B cell (primary cell): ENCODE measurements around the gene SLC43A1. TPM values are rescaled to one million over a fixed set of nuclear protein-coding genes. Genes with fewer than 3 reads are reported as not detected.

Experiments used
- ATAC-seq: fragments of 200-7000 bp; cut with Tn5 transposase; one replicate; pipeline ENCODE4 v1.10.0; 2021; ENCODE audit warnings: low read depth, mild to moderate bottlenecking, moderate number of reproducible peaks, moderate library complexity
- CTCF ChIA-PET: fragments of 350-600 bp; sonication (Branson Sonifier 250); formaldehyde crosslinking; loops from one replicate; lab custom pipeline; 2021; ENCODE audit warnings: antibody characterized with exemption, inconsistent platforms; lab: Charles Lee
- POLR2A ChIA-PET: fragments of 350-600 bp; sonication (Branson Sonifier 250); formaldehyde crosslinking; loops from one replicate; lab custom pipeline; 2021; ENCODE audit warnings: antibody characterized with exemption; lab: Charles Lee
- DNase-seq: peaks from one replicate; pipeline ENCODE4 v3.0.0; 2013
- H2AFZ ChIP-seq: 2 replicates; pipeline ENCODE4 v1.6.1; 2012; ENCODE audit warnings: mild to moderate bottlenecking, low read depth, low read length; ENCODE audit not compliant: insufficient read depth, poor library complexity, severe bottlenecking
- H3K27ac ChIP-seq, 2 donors: 1 replicate in 1 of 2; 2 replicates in 1 of 2; pipeline ENCODE4 v1.5.1; 2012 to 2013; ENCODE audit warnings: low read length in 2 of 2, mild to moderate bottlenecking in 2 of 2, moderate library complexity in 1 of 2
- H3K27me3 ChIP-seq, 4 experiments: fragments of 200-600 bp in 1 of 4; sonication (generic) in 1 of 4; replicated peaks in 1 of 4; 1 replicate in 2 of 4; 2 replicates in 2 of 4; pipeline versions ENCODE4 v1.6.1 to v1.7.0; 2013 to 2016; ENCODE audit warnings: low read length in 3 of 4, mild to moderate bottlenecking in 2 of 4, mixed read lengths in 1 of 4, moderate library complexity in 1 of 4; ENCODE audit not compliant: insufficient read depth in 4 of 4, control insufficient read depth in 3 of 4; ENCODE audit errors: control extremely low read depth in 1 of 4
- H3K36me3 ChIP-seq, 2 experiments: replicated peaks in 1 of 2; 1 replicate in 1 of 2; 2 replicates in 1 of 2; pipeline versions ENCODE4 v1.6.1 to v1.7.1; 2013; ENCODE audit warnings: low read length in 1 of 2; ENCODE audit not compliant: insufficient read depth in 2 of 2, control insufficient read depth in 1 of 2; ENCODE audit errors: control extremely low read depth in 1 of 2, extremely low read depth in 1 of 2
- H3K4me1 ChIP-seq, 2 donors: fragments of 200-600 bp in 1 of 2; sonication (generic) in 1 of 2; 1 replicate in 1 of 2; 2 replicates in 1 of 2; pipeline versions ENCODE4 v1.5.1 to v1.6.1; 2013 to 2017; ENCODE audit warnings: low read length in 2 of 2; ENCODE audit not compliant: control insufficient read depth in 2 of 2, insufficient read depth in 2 of 2
- H3K4me2 ChIP-seq: replicated peaks from 2 replicates; pipeline ENCODE3; 2012; ENCODE audit warnings: mild to moderate bottlenecking, low read depth, low read length; ENCODE audit not compliant: poor library complexity, severe bottlenecking
- H3K4me3 ChIP-seq, 5 experiments: fragments of 200-600 bp in 1 of 5; sonication (generic) in 1 of 5; 1 replicate in 3 of 5; 2 replicates in 2 of 5; pipeline versions ENCODE4 v1.5.1 to v1.7.0; 2011 to 2016; ENCODE audit warnings: low read length in 4 of 5, mild to moderate bottlenecking in 4 of 5, low read depth in 2 of 5, control low read depth in 1 of 5, moderate library complexity in 1 of 5; ENCODE audit not compliant: insufficient read depth in 1 of 5; ENCODE audit errors: control extremely low read depth in 1 of 5, extremely low read depth in 1 of 5
- H3K79me2 ChIP-seq: fragments of 200-600 bp; sonication (generic); one replicate; pipeline ENCODE4 v1.6.0; 2016; ENCODE audit warnings: low read length; ENCODE audit not compliant: control insufficient read depth, insufficient read depth
- H3K9ac ChIP-seq: fragments of 200-600 bp; sonication (generic); 2 replicates; pipeline ENCODE4 v1.6.1; 2017; ENCODE audit warnings: mild to moderate bottlenecking, low read length, moderate library complexity
- H3K9me3 ChIP-seq, 3 donors: one replicate each; pipeline versions ENCODE4 v1.6.1 to v1.7.1; 2013; ENCODE audit warnings: low read length in 2 of 3; ENCODE audit not compliant: control insufficient read depth in 2 of 3, insufficient read depth in 1 of 3; ENCODE audit errors: control extremely low read depth in 1 of 3
- H4K20me1 ChIP-seq: 2 replicates; pipeline ENCODE4 v1.6.0; 2012; ENCODE audit warnings: mild to moderate bottlenecking, low read length; ENCODE audit not compliant: insufficient read depth, control insufficient read depth, poor library complexity, severe bottlenecking
- H3K27ac Mint-ChIP-seq: one replicate; pipeline ENCODE4 v1.8.0; 2021; ENCODE audit warnings: mixed read lengths
- H3K27me3 Mint-ChIP-seq: one replicate; pipeline ENCODE4 v1.8.0; 2021; ENCODE audit warnings: mixed read lengths
- H3K4me1 Mint-ChIP-seq: one replicate; pipeline ENCODE4 v1.8.0; 2021; ENCODE audit warnings: mixed read lengths
- H3K4me3 Mint-ChIP-seq: one replicate; pipeline ENCODE4 v1.8.0; 2021; ENCODE audit warnings: mixed read lengths
- H3K9me3 Mint-ChIP-seq: one replicate; pipeline ENCODE4 v1.8.0; 2022; ENCODE audit warnings: mixed read lengths; ENCODE audit not compliant: insufficient read depth
- EZH2 ChIP-seq: IDR thresholded peaks from 2 replicates; pipeline ENCODE4 v1.6.1; 2012; ENCODE audit warnings: borderline replicate concordance, low read depth, mild to moderate bottlenecking, moderate library complexity, low read length; ENCODE audit not compliant: insufficient read depth, poor library complexity, severe bottlenecking
- WGBS: methylation state at CpG from one replicate; pipeline ENCODE4 v1.1.5; 2013; ENCODE audit warnings: missing lambda C conversion rate; ENCODE audit not compliant: insufficient coverage; 5-methylcytosine and 5-hydroxymethylcytosine counted together
- intact Hi-C: fragments of 100-400 bp; cut with micrococcal nuclease; formaldehyde crosslinking; loops from one replicate; pipeline ENCODE4 v1.10.0; 2022
- polyA plus RNA-seq: library from polyadenylated mRNA; depleted of rRNA; stranded (reverse); fragments of >200 nt; gene quantifications from 2 replicates; pipeline ENCODE4 v1.2.3, GENCODE V29; 2012
- total RNA-seq, 2 donors: library from RNA; stranded (reverse); fragments of 120-200 nt in 1 of 2; gene quantifications; 1 replicate in 1 of 2; 2 replicates in 1 of 2; pipeline versions ENCODE4 v1.2.3 to v1.2.4, GENCODE V29; 2013 to 2022
- TF ChIP-seq, protein P1 (sequence below): fragments of 200-600 bp; IDR thresholded peaks from one replicate; pipeline ENCODE4 v1.8.0; 2022; ENCODE audit warnings: antibody characterized with exemption, mild to moderate bottlenecking

SLC43A1 gene
- total and polyA plus RNA-seq, 2 donors (not counting 1 experiment from before 2014, with no cell fraction given) = 3.7 to 6.4 TPM

- Histone ChIP-seq H3K27me3 (peaks cover 0 to 31% (median 3%) of the 10 kb centered on the region in 4 experiments), H2AFZ (no peak overlapping the region), H3K4me2 (no peak overlapping the region), H4K20me1 (no peaks in the 10 kb centered on the region), H3K27ac (no peak overlapping the region), H3K9me3 (no peaks in the 10 kb centered on the region), H3K9ac (no peak overlapping the region), H3K4me1 (peaks cover 30 to 31% of the 10 kb centered on the region in 2 donors), H3K79me2 (no peaks in the 10 kb centered on the region), H3K36me3 (no peaks in the 10 kb centered on the region), H3K4me3 (no peak overlapping the region)
- intact Hi-C loops = no loop called here
- H3K9me3 Mint-ChIP-seq = no peaks in the 10 kb centered on the region
- no peak for TF ChIP-seq EZH2
- TF ChIP-seq, protein P1, sequence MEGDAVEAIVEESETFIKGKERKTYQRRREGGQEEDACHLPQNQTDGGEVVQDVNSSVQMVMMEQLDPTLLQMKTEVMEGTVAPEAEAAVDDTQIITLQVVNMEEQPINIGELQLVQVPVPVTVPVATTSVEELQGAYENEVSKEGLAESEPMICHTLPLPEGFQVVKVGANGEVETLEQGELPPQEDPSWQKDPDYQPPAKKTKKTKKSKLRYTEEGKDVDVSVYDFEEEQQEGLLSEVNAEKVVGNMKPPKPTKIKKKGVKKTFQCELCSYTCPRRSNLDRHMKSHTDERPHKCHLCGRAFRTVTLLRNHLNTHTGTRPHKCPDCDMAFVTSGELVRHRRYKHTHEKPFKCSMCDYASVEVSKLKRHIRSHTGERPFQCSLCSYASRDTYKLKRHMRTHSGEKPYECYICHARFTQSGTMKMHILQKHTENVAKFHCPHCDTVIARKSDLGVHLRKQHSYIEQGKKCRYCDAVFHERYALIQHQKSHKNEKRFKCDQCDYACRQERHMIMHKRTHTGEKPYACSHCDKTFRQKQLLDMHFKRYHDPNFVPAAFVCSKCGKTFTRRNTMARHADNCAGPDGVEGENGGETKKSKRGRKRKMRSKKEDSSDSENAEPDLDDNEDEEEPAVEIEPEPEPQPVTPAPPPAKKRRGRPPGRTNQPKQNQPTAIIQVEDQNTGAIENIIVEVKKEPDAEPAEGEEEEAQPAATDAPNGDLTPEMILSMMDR = no peak
- no peak overlapping the region for H3K4me3 Mint-ChIP-seq
- H3K27me3 Mint-ChIP-seq = peaks cover 5% of the 10 kb centered on the region
- DNase-seq (no peak), ATAC-seq (no peak)
- ChIA-PET CTCF (interaction anchor here (0.6 to 3.7 kb wide), 7 partner anchors 10 to 321 kb away, joined by 3 to 27 read pairs (median 12); partner anchors contain the start of gene RTN4RL2), POLR2A (interaction anchor here (0.7 kb wide), 1 partner anchor 43 kb away, joined by 10 read pairs; no protein-coding TSS in a partner anchor)
- H3K4me1 Mint-ChIP-seq = peaks cover 25% of the 10 kb centered on the region
- no peak overlapping the region for H3K27ac Mint-ChIP-seq
- 39% methylated on average over 5 of the region's 6 CpGs for WGBS
Observed at GRCh38 chr11:57473285-57473841, 42.1 kb downstream of the SLC43A1 start.

DNA sequence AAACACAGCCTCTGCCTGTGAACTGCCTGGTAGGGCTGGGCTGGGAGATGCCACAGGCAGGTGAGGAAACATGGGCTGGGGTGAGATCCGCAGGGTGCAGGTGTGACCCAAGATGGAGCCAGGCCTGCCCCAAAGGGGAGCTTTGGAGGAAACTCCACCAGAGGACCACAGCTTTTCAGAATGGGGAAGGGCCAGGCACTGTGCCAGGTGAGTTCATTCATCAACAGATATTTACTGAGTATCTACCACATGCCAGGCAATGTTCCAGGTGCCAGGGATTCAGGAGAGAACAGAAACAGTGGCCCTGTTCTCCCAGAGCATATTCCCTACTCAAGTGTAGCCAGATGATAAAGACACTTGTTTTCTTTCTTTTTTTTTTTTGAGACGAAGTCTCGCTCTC lies 44.0 kb downstream of the SLC43A1 start:
- H3K27ac Mint-ChIP-seq = no peak overlapping the region
- WGBS = 100% methylated on average over 1 of the region's 3 CpGs
- Histone ChIP-seq H3K9me3 (no peaks in the 10 kb centered on the region), H3K4me2 (no peak overlapping the region), H3K9ac (no peak overlapping the region), H3K36me3 (no peaks in the 10 kb centered on the region), H3K4me3 (no peak overlapping the region), H3K27ac (no peak overlapping the region), H2AFZ (no peak overlapping the region), H4K20me1 (no peaks in the 10 kb centered on the region), H3K79me2 (no peaks in the 10 kb centered on the region), H3K4me1 (peaks cover 24% of the 10 kb centered on the region in 2 donors), H3K27me3 (peaks cover 0 to 24% (median 0%) of the 10 kb centered on the region in 4 experiments)
- CTCF ChIA-PET = interaction anchor here (1.0 kb wide), 1 partner anchor 14 kb away, joined by 3 read pairs; no protein-coding TSS in a partner anchor
- DNase-seq (no peak), ATAC-seq (no peak)
- no peak for TF ChIP-seq EZH2
- TF ChIP-seq, protein P1 = no peak
- POLR2A ChIA-PET = no interaction called here
- no peaks in the 10 kb centered on the region for H3K9me3 Mint-ChIP-seq
- peaks cover 4% of the 10 kb centered on the region for H3K27me3 Mint-ChIP-seq
- H3K4me3 Mint-ChIP-seq = no peak overlapping the region
- intact Hi-C loops = no loop called here
- peaks cover 18% of the 10 kb centered on the region for H3K4me1 Mint-ChIP-seq
